ENCODE measurements around the gene CAMK1D.
A peak's percentile ranks its signal among the peaks of the same experiment; 100 is the strongest.

The CAMK1D gene

DNA sequence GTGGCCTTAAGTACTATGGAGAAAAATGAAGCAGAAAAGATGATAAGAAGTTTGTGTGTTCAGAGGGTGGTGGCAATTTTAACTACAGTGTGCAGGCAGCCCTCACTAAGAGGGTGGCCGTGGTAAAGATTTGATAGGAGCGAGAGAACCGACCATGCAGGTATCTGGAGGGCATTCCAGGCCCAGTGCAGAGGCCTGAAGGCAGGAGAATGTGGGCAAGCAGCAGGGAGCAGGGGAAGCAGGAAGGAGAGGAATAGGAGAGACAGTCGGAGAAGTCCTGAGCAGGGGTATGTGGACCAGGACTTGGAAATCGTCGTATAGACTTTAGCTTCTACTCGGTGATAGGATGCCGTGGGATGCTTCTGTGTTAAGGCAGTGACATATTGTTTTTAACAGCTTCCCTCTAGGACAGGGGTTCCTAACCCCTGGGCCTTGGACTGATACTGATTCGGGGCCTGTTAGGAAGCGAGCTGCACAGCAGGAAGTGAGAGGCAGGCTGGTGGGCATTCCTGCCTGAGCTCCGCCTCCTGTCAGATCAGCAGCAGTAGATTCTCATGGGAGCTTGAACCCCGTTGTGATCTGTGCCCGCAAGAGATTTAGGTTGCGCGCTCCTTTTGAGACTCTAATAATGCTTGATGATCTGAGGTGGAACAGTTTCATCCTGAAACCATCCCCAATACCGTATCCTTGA lies 425.0 kb downstream of the CAMK1D start:
- no peak for DNase-seq

DNA sequence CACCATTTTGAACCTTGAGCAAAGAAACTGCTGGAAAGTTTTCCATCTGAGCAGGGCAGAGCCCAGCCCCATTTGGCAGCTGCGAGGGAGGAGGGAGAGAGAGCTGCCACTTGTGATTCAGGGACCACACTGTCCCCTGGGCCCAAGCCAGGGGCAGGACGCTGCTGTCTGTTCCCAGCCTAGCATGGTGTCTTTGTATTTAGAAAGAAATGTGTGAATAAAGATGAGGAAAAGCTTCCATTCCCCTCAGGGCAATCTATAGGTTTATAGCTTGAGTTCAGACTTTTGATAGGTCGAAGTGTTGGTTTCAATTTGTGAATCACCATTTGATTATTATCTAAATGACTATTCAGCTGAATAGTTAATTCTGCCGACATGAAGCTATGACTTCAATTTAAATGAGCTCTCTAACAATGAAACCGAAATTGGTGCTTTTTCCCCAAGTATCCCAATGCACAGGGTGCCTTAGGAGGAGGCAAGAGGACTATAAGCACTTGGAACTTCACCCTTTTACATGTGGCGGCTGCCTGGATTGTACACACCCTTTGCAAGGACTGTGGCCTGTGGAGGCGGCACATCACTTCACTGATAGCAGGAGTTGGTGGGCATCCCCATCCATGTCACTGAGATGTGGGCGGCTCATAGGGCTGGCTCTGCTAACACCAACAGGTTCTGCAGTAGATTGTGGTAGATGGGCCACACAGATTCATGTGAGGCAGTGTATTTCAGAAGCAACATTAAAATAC lies 428.7 kb downstream of the CAMK1D start:
- no peak for DNase-seq

DNA sequence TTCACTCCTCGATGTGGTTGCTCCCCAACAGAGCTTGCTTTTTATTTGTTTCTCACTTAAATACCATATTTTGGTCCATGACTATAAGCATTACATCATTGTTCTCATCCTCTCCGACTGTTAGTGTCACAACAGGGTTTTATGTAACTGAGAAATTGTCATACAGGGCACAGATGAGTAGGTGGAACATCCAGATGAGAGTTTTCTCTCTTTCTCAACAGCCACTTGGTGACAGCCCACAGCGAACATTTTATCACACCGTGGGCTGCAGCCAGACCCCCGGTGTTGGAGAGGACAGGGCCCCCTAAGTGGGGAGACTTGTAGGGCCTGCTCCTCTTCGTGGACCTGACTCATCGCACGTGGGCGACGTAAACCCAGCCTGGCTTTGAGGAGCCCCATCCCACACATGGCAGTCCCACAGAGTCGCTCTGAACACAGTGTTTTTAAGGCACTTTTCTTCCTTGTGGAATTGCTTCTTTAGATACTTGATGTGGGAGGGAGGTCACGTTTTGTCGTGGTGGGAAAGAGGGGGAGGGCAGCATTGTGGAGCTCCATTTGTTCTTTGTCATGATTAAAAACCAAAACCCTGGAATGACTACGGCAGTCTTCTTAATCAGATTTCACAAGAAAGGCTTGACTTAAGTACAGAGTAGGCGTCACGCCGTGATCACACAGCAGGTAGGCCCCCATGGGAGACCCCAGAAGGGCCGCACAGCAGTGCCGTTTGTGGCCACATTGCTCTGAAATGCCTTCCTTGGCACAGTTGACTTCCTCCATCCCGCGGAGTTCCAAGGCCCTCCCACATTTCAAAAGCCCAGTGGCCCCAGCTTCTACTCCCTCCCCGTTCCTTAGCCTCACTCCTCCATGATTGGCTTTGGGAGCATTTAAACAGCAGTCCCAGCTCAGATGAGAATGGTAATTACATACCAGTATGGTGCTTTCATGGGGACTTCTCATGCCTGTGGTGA lies 431.6 kb downstream of the CAMK1D start:
- no peak for DNase-seq

DNA sequence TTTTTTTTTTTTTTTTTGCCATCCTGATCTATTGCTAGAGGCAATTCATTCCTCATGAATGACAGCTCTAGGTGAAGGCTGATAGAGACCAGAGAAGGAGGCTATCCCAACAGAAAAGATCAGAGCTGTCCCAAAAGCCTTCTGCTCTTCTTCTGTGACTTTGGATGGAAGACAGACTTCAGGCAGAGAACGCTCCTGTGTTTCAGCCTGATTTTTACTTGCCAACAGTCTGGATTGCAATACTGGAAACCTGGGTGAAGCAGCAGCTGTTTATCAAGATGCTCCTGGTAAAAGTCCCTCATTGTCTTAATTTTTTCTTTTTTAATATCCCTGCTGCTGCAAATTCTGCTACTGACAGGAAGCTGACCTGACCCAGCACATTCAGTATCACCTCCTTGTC lies 432.6 kb downstream of the CAMK1D start:
- DNase-seq, result no peak

DNA sequence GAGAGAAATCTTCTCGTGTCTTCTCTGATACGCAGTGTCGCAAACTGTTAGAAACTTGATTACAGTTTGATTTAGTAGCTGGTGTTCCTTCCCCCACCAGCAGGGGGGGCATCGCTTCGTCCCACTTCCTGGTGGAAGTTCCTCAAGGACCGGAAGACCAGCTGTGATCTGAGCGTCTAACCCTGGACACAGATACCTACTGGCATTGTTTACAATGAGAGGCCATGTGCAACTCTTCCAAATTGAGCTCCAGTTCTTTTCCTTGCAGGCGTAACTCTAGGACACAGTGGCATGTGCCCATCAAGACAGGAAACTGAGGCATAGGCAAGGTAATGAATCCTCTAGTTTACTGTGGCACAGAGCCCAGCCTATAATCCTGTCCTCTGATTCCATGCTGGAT lies 433.2 kb downstream of the CAMK1D start:
- peak; percentile 19 for DNase-seq

DNA sequence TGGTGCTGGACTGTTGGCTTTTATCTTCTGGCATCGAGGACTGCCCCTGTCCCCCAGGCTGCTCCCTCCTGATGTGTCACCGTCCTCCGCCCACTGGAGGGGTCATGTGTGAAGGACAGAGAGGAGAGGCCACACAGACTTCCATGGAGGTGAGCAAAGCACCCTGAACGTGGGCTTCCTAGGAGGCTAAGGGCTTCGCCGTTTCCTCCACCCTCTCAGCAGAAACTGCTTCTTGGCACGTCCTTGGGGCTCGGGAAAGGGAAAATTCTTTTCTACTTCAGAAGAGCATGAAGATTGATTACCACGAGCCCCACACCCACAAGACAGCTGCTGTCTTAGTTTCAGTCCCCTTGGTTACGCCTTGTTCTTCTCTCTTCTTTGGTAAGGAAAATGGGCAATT lies 433.9 kb downstream of the CAMK1D start:
- no peak for DNase-seq

DNA sequence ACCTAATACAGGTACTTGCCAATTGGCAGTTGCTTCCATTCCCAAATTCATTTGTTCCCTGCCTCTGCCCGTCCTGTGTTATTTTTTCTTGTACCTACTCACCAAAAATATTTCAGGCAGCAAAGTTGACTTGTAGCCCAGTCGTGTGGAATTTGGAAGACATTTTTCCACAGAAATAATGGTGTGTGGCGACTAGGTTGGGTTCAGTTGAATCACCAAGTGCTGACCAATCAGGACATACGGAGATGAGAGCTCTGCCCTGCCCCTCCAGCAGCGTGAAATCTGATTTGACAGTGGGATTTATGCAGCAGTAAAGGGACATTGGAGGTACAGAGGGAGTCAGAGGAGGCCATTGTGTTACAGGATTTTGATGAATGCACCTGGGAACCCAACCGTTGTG lies 435.3 kb downstream of the CAMK1D start:
- no peak for DNase-seq

DNA sequence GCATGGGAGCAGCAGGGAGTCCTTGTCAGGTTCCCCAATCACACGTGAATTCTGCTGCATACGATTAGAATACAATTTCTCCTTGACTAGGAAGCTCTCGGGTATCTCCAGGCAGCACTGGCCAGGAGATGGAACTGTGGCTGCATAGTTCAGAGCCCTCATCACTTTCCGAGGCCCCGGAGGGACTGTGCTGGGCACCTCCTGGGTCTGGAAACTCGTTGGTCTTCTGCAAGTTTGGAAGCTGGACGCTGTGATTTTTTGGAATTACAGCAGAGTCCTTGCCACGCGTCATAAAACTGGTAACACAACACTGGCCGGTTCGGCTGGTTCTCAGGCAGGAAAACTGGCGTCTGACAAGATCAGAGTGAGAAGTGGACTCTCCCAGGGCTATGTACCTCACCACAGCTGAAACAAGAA lies 436.1 kb downstream of the CAMK1D start:
- no peak for DNase-seq

DNA sequence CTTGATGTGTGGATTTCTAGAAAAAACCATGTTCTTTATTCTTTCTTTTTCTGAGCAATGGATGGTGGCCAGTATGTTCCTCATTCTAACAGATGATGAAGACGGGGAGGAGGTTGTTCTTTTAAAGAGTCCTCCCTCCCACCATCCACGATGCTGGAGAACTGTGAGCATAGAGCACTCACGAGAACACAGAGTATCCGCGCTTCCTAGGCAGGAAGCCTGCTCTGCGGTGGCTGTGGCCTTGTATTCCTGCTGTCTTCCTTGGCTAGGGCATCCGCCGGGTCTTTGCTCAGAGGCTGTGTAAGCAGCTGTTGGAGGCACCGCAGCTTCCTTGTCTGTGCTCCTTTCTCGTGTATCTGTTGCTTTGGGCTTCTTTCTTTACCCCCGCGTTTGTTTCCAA lies 437.9 kb downstream of the CAMK1D start:
- no peak for DNase-seq

DNA sequence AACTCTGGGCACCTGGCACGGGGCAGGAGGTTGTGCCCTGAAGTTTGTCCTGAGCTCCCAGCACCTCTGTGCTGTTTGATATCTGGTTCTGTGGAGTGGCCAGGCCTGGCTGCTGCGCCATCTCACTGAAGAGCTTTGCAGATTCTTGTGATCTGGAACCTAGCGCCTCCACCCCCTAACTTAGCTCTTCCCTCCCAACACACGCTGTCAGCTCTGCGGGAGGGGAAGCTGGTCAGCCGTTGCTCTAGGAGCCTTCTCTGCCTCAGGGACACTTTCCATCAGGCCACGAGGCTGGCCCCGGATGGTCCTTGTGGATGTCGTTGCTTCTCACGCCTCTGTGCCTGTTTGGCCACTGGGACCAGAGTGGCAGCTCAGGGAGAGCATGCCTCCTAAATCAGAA lies 438.9 kb downstream of the CAMK1D start:
- no peak for DNase-seq

DNA sequence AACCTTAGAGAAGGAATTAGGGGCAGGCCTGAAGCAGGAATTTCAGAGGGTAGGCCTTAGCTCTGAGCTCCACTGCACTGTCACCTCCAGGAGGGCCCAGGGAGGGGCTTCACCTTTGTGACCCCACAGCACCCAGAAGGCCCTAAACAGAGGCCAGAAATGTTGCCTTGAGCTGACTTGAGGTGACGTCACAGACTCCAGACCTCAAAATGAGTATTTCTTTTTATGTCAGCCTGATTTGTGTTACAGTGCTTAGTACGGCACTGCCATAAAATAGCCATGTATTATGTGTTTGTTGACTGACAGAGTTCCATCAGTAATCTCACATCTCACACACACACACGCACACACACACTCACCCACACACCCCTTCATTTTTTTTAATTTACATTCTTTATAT lies 440.9 kb downstream of the CAMK1D start:
- DNase-seq, result no peak

DNA sequence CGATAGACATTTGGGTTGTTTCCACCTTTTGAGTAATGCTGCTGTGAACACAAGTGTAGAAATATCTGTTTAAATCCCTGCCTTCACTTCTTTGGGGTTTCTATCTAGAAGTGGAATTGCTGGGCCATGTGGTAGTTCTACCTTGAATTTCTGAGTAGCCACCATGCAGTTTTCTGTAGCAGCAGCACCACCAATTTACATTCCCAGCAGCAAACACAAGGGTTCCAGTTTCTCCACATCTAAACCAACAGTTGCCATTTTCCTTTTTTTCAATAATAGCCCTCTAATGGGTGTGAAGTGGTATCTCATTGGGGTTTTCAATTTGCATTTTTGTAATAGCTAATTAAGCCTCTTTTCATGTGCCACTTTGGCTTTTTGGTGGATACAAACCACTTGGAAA lies 442.4 kb downstream of the CAMK1D start:
- DNase-seq, result no peak

DNA sequence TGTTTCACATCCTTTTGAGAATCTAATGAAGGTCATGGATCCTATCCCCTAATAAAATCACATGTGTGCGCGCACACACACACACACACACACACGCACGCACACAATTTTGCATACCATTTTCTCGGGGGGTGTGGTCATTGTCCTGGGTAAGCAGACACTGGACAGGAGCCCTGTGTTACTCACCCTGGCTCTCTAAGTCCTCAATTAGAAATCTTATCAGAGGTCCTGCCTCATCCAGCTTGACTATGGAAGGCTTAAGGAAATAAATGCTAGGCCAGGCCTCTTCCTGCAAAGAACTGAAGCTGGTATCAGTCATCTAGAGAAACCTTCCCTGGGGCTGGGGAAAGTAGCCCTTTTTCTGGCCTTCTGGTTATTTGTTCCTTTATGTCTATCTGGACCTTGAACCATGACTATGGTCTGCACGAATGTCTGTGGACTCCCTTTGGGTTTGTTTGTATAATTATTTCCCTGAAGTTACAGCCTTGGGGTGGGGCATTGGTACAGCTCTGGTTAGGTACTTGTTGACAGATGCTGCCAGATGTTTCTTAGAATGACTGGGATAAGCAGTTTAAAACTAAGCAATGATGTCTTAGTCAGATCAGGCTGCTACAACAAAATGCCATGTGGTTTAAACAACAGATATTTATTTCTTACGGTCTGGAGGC lies 443.7 kb downstream of the CAMK1D start:
- DNase-seq, result no peak

DNA sequence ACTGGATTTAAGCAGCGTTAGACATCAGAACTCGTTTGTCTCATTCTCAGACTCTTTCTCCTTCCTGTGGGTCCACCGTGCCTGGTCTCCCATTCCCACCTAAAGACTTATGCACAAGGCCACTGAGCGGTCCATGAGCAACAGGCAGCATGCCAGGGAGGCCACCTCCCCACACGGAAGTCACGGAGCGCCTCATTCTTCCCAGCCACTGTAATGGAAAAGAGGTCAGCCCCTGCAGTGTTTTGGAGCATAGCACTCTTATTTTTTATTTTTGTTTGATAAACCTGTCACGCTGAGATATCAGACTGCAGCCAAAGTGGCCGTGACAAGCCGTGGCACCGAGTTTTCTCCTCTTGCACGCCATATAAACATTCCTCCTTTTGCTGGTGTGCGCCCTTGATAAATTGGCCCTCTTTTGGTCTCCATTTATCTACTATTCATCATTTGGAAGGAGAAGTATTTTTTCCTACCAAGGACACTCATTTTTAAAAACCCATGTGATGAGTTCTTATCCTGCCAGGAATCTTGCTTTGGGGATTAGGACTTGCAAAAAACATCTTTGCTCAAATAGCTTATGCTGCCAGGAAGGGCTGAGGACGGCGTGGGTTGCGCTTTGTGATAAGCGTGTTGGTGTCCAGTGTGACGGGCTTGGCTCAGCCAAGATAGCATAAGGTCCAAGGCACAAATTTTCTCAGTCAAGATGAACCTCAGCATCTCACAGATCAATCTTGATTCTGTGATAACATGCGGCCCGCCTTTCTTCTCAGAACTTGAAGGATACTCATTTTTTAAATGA lies 446.2 kb downstream of the CAMK1D start:
- DNase-seq, result no peak

DNA sequence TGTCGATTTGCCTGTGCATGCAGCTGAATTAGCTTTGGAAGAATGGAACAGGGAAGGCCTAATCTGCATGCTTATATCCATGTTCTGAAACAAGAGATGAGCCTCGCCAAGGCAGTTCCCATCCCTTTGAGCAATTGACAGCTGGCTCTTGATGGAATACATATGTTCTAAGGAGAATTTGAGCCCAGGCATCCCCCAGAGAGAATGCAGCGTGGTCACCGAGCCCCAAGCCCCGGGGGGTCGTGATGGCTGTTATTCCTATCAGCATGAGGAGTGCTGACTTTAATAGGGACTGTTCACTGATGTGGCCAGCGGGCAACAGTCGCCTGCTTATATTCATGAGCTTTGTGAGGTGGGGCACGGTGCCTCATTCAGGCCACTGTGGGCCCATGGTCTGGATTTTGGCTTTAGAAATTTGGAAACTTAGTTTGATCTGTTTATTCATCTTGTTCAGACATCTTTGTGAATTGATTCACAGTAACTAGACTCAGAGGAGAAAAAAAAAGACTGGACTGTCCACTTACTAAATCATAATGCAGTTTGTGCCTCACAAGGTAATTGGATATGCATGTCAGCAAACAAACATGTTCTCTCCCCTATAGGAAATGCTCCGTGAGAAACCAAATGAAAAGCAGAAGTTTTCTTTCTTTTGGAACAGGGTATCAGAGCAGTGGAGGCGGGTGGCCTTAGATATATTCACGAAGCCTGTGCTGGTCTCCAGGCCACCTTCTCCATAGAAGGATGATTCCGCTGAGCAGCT lies 447.2 kb downstream of the CAMK1D start:
- DNase-seq, result no peak

DNA sequence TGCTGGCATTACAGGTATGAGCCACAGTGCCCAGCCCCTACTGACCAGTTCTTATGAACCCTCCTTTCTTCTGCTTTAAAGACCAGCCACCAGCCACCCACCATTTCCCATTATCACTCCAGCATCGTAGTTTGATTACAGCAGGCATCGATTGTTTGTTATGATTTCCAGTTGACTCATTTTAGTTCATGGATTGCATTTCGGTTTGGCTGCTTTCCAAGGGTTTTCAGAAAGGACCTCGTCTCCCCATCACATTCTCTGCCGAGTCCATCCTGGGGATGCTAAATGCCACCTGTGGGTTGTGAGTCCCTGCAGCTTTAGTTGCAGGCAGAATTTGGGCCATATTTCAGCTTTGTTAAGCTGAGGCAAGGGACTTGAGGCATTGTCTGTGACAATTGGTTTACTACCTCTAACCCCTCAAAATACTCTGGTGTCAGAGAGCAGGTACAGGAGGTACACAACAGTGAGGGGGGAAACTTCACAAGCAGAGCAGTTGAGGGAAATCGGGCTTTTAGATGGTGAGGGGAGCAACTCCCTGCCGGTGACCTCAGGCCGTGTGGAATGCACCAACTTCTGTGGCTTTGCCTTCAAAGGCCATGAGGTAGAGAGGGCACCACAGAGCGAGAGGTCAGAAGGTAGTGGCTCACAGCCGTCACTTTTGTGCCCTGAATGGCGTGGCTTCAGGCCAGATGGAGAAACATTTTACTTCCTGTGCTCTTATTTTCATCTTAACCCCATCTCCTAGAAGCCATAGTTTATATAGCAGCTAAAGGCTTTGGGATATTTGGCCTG lies 448.3 kb downstream of the CAMK1D start:
- no peak for DNase-seq

DNA sequence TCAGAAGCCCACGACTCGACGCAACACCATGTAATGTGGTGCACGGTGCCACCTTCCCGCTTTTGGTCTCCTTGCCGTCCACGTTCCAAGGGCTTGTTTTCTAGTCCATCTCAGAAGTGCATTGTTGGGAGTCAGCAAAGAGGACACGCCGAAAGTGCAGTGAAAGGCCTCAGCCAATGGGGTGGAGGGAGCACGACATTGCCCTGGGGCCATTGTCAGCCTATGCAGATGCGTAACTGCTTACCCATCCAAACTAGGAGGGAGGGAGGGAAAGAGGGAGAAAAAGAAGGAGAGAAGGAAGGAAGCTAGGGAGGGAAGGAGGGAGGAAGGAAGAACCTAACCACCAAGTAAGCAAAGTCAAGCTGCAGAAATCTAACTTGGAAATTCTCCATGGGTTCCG lies 449.8 kb downstream of the CAMK1D start:
- DNase-seq, result no peak

DNA sequence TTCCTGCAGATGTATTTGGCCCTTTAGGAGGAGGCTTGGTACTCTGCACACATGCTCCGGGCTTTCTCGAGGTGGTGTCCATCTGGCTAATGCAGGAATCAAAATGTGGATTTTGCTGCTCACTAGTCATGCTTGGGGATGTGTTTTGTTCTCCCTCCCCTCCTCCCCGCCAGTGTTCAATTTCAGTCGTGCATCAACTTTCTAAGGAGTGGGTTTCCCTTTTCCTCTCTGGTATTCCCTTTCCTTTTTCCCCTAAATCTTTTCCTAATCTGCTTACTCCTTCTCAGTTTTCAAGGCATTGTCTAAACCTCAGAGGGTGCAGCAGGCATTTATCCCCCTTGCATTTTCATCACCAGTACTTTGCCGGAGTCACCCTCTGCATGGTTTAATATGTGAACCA lies 450.4 kb downstream of the CAMK1D start:
- no peak for DNase-seq

DNA sequence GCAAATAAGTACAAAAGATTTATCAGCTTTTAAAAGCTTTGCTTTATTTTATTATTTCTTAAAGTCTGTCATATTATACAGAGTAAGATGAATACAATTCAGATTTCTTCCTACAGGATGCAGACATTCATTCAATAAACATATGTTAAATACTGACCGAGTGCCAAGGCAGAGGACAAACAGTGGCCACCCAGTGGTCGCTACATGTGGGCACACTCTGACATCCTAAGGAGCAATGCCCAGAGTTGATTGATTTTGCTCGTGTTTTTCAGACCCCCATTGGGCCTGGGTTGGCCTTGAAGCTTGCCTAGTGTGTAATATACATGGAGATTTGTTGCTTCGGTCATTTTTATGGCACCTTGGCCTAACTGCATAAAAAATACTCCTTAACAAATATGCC lies 451.0 kb downstream of the CAMK1D start:
- no peak for DNase-seq

Data from CD4-positive, alpha-beta T cell treated with Interleukin-17A for 1 hour (primary cell).